LHCN-M2 (cell line): ENCODE data around the gene BACE2. TPM values are rescaled to one million over a fixed set of nuclear protein-coding genes. Genes with fewer than 3 reads are reported as not detected.

Experiments used
- DNase-seq: peaks from one replicate; pipeline ENCODE4 v3.0.0-alpha.2; 2012; ENCODE audit warnings: low read depth
- polyA plus RNA-seq: library from polyadenylated mRNA; unstranded; fragments of >200 nt; gene quantifications from one replicate; pipeline ENCODE4 v1.2.1, GENCODE V29; 2012; ENCODE audit warnings: missing spikeins
- total RNA-seq: library from RNA; depleted of rRNA; stranded (reverse); fragments of >200 nt; gene quantifications from 2 replicates; pipeline ENCODE4 v1.2.3, GENCODE V29; 2014; rRNA removed

BACE2 gene
- 14.4 and 17.4 TPM in 2 replicates for total RNA-seq
- 37.0 TPM for polyA plus RNA-seq

DNA sequence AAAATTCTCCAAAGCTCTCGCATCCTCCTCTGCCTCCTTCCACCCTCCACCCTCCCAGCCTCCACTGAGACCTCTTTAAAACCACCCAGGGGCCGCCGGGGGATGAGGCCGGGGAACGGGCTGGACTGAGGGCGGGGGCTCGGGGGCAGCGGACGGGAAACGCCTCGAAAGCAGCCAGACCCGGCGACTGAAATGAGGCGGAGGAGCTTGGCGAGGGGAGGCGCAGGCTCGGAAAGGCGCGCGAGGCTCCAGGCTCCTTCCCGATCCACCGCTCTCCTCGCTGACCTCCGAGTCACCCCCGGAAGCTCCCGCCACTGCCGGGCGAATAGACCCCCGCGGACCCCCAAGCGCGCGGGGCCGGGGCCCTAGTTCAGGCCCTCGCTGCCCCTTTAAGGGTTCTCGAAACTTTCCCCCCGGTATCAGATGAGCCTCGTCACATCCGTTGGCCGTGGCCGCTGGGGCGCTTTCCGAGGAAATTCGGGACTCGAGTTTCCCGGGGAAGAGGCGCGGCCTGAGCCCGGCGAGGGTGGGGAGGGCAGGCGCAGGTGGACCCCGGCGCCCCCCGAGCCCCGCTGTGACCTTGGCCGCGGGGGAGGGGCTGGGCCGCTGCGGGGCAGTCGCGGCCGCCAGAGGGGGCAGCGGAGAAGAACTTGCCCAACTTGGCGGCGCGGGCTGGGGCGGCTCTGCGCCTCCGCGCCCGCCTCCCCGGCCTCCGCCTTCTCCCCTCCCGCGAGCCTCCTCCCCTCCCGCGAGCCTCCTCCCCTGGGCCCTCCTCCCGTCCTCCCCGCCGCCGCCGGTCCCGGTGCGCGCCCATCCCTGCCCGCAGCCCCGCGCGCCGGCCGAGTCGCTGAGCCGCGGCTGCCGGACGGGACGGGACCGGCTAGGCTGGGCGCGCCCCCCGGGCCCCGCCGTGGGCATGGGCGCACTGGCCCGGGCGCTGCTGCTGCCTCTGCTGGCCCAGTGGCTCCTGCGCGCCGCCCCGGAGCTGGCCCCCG, at the start of gene BACE2:
Gene BACE2 (plus strand): TSS at position 813 of the 995 bp plus-strand sequence. CDS start 104 bp downstream, at position 917.
- DNase-seq = peak; percentile 50

DNA sequence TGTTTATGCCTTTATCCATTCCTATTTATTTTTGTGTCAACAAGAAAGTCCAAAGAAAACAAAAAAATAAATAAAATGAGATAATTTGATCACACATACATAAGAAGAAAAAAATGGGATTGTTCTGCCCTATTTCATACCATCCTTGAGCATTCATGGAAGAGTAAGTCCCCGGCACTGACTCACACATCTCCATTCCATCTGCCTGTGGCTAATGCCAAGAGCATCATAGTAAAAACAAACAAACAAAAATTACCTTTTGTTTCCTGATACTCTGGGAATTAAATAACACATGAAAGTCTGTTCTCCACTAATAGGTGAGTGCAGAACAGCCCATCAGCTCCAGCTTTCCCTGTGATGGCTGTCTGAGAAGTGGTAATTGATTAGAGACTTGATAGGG, 48.1 kb upstream of the BACE2 start:
- no peak for DNase-seq

DNA sequence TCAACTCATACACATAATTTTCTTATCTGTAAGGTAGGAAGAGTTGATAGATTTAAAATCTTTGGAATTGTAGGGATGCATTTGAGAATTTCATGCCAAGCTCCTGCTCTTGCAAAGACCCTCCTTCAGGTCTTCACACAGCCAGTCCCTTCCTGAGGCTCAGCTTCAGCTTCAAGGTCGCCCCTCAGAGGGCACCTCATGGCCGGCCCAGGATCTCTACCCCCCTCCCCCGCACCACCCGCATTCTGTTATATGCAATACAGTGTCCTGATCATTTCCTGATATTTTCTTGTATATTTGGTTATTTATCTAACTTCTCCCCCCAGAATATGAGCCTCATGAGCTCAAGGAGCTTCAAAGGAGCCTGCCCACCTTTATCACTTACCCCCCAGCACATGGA, 47.0 kb upstream of the BACE2 start:
- no peak for DNase-seq

DNA sequence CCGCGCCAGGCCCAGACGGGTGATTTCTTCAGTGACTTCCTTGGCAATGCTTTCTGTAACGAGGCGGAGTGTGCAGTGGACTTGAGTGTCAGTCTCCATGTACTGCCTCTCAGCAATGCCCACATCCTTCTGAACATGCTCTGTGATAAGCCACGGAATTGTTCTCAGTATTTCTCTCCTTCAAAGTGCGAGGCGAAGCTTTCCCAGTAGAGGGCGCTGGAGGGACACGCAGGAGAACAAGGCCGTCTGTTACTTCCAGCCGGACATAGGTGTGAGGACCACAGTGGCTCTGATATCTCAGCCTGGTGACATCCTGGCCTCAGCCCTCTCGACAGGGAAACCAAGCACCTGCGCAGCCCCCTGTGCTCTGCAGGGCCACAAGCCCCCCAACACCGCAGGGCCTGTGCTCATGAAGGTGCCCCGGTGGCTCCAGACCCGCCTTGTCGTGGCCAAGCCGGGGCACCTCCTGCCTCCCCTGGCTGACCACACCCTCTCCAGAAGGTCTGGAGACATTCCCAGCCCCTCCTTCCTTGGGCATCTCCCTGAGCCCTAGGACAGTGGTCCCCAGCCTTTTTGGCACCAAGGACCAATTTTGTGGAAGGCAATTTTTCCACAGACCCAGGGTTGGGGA, 46.1 kb upstream of the BACE2 start:
- DNase-seq = peak; percentile 59

DNA sequence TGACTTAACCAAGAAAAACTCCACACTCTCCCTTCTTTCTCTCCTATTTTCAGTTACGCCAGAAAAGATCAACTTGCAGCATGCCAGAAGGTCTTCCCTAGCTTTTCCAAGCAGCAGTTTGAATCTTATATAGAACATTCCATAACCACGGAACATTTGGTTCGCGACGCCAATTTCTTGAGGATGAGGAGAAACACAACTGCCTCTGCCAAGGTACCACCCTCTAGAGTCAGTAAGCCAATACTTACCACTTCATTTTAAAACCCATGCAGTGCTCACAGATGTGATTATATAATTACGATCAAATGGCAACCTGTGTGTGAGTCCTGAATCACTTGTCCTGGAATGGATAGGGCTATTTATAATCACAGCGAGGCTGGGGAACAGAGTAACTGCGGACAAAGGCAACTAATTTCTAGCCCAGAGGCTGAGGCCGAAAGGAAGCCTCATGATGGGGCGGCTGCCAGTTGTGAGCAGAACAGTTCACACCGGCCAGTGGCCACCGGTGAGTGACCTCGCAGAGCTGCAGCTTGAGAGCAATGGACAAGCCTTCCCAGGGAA, 43.2 kb upstream of the BACE2 start:
- no peak for DNase-seq

DNA sequence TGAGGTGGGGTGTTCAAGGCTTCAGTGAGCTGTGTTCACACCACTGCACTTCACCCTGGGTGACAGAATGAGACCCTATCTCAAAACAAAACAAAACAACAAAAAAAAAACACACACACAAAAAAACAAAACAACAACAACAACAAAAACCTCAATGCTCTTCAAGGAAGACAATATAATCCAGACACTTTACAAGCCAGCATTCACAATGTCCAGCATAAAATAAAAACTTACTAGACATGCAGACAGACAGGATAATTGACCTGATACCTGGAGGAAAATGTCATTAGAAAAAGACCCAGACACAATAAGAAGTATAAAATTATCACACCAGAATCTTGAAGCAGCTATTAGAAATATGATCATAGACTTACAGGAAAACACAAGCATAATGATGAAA, 39.0 kb upstream of the BACE2 start:
- no peak for DNase-seq

DNA sequence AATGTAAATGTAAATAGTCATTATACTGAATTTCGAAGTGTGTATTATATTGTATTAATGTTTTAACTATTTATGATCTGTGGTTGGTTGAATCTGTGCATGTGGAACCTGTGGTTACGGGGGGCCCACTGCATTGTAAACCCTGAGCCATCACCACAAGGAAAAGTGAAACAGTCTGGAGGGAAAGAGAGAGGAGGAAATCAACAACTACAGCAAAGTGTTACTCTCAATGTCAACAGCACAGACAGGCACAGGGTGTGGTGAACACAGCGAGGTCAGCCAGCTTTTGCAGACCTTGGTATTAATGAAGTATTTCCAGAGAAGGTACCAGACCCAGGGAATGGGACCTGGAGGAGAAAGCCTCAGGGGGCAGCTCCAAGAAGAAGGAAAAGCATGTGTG, 37.1 kb upstream of the BACE2 start:
- DNase-seq = no peak

DNA sequence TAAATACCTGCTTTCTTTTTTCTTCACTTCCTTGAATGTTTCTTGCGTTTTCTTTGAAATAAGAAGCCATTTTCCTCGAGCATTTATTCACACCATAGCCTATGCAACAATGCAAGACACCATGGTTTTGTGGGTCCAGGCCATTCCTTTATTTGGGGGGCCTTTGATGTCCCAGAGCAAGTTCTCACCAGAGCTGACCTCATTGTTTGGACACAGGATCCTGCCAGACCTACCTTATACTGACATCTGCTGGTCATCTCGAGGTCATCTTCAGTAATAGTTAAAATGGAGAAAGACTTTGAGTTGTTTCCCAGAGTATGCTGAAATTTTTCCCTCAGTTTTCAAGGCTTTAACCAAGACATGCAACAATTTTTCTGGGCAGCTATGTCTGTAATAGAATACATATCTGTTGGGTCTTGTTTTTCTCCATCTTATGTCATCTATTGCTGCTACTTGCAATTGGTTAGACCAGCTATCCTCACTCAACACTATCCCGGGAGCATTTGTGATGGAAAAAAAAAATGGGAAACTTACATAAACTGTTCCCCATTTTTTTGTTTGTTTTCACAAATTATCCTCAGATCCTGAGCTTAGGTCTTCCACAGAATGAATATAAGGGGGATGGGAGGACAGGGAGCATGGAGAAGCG, 34.0 kb upstream of the BACE2 start:
- peak; percentile 30 for DNase-seq

DNA sequence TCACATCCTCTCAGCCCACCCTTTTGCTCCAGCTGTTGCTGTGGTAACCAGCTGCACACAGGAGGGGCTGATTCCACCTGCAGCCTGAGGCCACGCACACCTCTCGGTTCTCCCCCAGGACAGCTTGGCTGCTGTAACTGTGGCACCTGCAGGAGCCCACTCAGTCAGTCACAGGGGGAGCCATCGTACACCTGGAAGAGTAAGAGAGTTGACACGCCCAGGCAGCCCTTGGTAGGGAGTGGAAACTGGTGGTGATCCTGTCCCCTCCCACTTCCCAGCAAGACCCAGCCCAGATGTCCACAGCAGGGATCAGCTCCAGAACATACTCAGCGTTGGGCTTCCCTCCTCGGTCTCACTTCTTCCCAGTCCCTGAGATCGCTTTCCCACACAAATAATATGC, 32.2 kb upstream of the BACE2 start:
- no peak for DNase-seq

DNA sequence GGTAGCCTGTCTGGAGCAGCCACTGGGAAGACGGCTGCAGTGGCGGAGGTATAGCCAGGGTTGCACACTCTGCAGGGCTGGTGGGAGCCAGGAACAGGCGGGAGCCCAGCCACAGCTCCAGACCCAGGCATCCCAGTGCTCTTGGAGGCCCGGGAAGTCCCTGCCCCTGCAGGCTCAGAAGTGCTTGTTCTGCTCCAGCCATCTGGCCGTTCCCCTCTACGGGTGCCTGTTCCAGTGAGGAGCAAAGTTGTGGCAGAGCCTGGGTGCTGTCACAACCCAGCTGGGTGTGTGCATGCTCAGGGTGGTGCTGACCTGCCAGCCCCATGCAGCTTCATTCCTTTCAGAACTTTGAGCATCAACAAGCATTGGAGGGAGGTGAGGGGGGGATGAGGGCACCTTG, 31.7 kb upstream of the BACE2 start:
- no peak for DNase-seq

DNA sequence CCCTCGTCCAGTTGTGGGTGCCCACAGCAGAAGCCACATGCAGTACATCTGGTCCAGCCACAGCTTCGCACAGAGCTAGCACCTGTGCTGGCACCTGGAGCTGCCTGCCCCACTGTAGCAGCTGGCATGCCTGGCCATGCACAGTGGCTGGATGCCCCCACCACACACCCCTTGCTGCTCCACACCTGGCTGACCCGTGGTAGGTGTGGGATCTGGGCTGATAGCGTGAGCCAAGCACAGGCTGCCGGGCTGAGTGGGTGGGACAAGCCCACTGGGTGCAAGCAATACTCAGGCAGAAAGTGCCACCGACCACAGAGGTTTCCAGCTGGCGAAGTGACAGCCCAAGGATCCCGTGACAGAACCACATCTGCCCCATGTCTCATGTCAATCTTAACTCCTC, 30.6 kb upstream of the BACE2 start:
- DNase-seq = no peak

DNA sequence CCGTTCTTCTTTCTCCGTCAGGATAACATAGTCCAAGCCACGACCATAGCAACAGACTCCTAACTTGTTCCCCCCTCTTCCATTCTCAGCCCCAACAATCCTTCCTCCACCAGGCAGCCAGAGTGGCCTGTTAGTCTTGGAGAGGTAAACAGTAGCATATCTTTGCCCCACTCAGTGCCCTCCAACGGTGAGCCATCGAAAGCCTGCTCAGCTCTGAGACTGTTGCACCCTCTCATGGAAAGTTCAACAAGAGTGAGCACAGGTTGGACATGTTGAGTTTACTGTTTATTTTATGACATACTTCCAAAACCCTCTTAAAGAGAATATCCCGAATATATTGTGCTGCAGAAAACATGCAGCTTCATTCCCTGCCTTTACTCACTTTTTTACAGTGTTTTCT, 30.1 kb upstream of the BACE2 start:
- DNase-seq = no peak

DNA sequence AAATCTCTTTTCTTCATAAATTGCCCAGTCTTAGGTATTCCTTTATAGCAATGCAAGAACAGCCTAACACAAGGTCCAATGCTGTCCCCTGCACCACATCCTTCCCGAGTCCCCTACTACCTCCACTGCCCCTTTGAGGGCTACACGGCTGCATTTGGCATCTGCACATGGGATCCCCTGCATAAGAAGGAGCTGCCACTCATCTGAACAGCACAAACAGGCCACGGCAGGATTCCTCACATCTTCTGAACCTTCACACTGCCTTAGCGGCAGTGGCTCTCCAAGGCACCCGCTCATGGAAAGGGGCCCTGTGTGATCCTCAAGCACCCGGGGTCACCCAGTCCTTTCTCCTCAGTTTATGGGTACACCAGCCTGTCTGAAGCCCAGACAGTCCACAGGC, 29.2 kb upstream of the BACE2 start:
- DNase-seq = no peak

DNA sequence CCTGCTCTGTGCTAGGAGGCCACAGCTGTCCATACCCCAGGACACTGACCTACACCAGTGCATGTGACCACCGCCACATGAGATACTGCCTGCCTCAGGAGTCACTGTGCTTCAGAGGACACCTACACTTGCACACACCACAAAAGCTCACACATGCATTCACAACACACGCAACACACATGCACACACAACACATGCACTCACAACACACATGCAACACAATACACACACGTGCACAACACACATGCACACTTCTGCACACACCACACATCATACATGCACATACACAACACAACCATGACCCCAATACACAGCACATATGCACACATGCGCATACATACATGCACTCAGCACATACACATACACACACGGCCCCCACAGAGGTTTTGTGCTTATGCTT, 28.7 kb upstream of the BACE2 start:
- DNase-seq = no peak

DNA sequence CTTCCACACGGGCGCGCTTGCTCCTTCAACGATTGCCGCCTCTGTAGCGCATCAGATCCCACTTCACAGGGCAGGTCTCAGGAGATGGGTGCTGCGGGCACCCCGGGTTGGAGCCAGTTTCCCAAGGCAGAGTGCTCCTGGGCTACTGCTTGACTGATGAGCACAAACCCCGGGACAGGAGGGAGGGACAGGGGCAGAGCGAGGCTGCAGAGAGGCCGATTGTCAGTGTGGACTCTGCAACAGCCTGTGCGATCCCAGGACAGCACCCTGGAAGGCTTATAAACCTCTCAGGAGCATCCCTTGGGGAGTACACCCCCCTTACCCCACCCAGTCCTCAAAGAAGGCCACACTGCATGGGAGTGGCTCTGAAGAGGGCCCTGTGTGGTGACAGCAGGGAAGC, 28.0 kb upstream of the BACE2 start:
- no peak for DNase-seq

DNA sequence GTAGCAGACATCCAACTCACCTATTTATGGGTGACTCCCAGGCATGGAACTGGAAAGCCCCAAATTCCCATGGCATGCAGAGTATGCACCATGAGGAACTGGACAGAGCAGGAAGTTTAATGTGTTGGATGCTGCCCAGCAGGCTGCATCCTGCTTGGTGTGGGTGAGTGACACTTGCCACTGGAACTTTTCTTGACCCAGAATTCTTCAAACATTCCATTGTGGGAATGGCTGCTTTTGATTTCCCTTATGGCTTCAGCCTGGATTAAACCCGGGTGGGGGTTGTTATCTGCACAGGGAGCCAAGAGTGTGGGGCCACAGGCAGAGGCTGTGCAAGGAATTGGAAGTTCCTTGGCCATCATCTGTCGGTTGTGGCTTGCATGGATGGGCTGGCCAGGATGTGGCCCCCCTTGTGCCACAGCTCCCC, 26.9 kb upstream of the BACE2 start:
- DNase-seq = peak; percentile 29

DNA sequence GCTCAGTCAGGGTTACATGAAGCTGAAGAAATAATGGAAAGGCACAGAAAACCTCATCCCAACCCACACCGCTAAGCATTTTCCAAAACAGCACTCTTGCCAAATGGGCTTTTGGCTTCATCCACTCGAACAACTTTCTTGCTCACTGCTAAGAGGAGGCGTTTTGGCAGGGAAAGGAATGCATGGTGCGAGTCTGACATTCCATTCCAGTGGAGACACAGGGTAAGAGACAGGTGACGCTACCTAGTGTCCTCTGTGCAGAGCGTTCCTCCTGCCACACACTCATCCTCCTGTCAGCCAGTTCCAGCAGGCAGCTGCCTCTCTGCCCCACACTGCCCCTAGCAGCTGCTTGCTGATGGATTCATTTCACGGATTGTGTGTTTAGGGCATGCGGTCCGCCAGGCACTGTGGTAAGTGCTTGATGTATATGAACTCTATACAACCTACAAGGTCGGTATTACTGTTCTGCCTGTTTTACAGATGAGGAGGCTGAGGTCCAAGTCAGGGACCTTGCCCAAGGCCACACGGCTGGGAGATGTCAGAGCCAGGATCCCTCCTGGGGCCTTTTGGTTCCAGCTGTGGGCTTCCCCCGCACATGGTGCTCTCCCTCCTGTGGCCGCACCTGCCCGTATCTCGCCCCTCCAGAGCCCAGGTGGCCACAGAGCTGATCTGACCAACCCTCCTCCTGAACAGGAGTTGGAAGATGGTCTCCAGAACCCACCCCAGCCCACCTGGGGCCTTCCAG, 25.7 kb upstream of the BACE2 start:
- DNase-seq = peak; percentile 73

DNA sequence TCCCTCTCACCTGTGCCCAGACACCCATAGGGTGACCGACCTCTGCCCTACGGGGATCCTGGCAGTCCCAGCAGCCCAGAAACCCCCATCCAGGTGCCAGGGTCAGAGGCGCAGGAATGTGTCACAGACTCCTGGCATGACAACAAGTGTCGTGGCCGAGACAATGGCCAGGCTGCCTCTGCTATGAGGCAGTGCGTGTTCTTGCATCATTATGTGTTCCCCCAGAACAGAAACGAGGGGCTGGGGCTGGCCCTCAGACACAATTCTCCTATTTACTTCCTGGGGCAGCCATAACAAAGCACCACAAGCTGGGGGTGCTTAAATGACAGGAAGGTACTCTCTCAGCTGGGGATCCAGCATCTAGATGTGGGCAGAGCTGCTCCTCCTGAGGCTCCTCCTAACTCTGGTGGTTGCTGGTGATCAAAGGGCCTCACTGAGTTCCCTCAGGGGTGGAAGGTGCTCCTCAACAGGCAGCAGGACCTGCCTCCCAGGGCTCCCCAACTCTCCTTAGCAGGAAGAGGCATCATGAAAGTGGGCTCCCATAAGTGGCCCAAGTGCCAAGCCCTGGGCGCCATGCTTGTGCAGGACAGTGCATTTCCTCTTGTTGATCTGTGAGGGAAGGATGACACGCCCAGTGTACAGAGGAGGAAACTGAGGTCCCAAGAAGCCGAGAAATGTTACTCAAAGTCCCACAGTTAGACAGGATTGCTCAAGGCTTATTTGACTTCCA, 24.2 kb upstream of the BACE2 start:
- DNase-seq = no peak

DNA sequence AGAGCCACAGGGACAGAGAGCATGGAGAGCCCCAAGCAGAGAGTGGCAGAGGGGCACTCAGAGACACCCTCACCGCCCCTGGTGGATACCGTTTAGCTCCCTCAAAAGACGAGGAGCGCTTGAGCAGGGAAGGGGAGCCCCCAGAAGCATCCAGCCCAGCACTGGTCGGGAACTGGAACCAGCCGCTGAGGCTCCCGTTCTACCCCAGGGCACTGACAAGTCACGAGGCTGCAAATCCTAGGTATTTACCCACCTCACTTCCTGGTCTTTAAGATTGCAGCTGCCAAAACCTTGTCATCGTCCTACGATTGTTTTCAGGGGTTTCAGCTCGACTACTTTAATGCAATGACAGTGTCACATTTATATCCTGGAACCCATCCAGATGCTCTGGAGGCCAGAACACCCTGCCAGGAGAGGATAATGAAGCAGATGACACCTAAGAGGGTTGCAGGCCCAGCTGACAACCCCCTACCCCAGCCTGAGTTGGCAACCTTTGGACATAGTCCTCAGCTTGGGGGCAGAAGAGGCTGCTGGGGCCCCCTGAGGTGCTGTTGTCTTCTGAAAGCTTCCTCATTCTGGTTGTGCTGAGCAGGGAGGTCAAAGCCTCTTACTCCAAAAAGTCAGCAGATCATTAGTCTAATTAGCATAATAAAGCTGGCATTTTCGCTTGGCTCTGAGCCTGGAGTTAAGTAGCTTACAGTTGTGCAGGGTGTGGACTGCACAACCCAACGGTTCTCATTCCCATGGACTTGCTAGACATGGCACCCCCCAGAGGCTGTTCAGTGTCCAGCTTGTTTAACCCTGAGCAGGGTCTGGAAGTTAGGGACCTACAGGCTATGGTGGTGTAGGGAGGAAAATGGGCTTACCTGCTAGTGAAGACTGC, 20.6 kb upstream of the BACE2 start:
- DNase-seq = no peak

DNA sequence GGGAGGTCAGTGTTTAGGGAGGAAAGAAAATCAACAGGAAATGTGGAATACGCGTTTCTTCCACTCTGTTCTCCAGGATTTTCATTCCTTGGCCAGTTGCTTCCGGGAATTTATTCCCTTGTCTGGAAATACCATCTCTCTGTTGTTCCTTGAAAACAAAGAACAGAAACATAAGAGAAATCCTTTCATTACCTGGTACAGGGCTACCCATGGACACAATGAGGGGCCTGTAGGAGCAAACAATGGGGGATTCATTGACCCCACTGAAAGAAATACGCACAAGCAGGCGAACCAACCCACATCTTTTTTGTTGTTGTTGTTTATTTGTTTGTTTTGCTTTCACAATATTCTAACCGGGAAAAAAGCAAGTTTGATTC, 20.0 kb upstream of the BACE2 start:
- DNase-seq = no peak
